Measurements from ENCODE around the gene SDHB.

The SDHB gene

DNA sequence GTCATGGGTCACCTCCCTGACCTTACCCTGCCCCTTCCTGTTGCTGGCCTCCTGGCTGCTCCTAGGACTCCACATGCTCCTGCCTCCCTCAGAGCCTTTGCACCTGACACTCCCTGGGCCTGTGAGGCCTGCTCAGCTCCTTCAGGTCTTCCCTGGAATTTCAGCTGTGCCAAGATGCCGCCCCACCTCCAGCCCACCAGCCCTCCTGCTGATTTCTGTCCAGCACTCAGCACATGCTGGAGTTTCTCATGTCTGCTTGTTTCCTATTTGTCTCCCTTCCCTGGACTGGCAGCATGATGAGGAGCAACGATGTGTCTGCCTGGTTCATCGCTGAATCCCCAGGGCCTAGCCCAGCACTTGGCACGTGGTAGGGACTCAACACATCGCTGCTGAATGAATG is 76.5 kb downstream of the SDHB start:
- H3K79me2 ChIP-seq (ENCODE audit: insufficient read depth, low read length): no peaks in the 10 kb centered on the region
- no peaks in the 10 kb centered on the region for H3K4me1 ChIP-seq (ENCODE audit: insufficient read depth, low read length, severe bottlenecking)
- no peaks in the 10 kb centered on the region for H3K9me2 ChIP-seq (ENCODE audit: low read depth, low read length)
- TF ChIP-seq, protein P1, sequence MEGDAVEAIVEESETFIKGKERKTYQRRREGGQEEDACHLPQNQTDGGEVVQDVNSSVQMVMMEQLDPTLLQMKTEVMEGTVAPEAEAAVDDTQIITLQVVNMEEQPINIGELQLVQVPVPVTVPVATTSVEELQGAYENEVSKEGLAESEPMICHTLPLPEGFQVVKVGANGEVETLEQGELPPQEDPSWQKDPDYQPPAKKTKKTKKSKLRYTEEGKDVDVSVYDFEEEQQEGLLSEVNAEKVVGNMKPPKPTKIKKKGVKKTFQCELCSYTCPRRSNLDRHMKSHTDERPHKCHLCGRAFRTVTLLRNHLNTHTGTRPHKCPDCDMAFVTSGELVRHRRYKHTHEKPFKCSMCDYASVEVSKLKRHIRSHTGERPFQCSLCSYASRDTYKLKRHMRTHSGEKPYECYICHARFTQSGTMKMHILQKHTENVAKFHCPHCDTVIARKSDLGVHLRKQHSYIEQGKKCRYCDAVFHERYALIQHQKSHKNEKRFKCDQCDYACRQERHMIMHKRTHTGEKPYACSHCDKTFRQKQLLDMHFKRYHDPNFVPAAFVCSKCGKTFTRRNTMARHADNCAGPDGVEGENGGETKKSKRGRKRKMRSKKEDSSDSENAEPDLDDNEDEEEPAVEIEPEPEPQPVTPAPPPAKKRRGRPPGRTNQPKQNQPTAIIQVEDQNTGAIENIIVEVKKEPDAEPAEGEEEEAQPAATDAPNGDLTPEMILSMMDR (IDR thresholded peaks at IDR 0.05; ENCODE audit: low read length): no peak
- TF ChIP-seq EZH2 (IDR thresholded peaks at IDR 0.05; ENCODE audit: borderline replicate concordance, low read length): no peak
- no peaks in the 10 kb centered on the region for H3K36me3 ChIP-seq (ENCODE audit: insufficient read depth, low read length)
- no peak overlapping the region for H3K4me3 ChIP-seq (ENCODE audit: low read depth, low read length, poor library complexity, severe bottlenecking)
- H3K4me2 ChIP-seq (ENCODE audit: low read length): no peak overlapping the region
- no peak overlapping the region for H3K27ac ChIP-seq (ENCODE audit: low read depth, low read length, poor library complexity, severe bottlenecking)
- no peak overlapping the region for H2AFZ ChIP-seq (ENCODE audit: low read length)
- peaks cover 4% of the 10 kb centered on the region; the same call in 1 of the 2 replicates for H3K27me3 ChIP-seq (ENCODE audit: insufficient read depth, low read length)
- H4K20me1 ChIP-seq (ENCODE audit: insufficient read depth, low read length): no peaks in the 10 kb centered on the region
- no peaks in the 10 kb centered on the region for H3K9me3 ChIP-seq (ENCODE audit: low read length)
- H3F3A ChIP-seq (ENCODE audit: insufficient read depth, low read length): no peaks in the 10 kb centered on the region
- H3K9ac ChIP-seq (ENCODE audit: low read length): no peak overlapping the region

DNA sequence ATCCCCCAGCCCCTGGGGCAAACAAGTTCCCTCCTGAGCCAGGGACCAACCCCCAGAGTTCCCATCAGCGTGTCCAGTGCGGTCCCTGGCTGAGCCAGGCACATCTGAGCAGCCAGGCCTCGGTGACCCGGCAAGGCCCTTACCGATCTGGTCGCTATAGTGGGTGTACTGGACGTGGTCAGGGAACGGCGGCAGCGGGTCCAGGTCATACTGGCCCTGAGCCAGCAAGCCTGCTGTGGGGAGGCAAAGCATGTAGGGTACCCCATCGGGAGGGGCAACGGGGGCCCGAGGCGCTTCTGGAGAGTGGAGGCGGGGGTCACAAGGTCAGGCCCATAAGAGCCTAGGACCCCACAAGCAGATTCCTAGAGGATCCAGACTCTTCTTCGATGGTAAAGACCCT is 76.9 kb downstream of the SDHB start:
- H3K9me3 ChIP-seq (ENCODE audit: low read length): no peaks in the 10 kb centered on the region

DNA sequence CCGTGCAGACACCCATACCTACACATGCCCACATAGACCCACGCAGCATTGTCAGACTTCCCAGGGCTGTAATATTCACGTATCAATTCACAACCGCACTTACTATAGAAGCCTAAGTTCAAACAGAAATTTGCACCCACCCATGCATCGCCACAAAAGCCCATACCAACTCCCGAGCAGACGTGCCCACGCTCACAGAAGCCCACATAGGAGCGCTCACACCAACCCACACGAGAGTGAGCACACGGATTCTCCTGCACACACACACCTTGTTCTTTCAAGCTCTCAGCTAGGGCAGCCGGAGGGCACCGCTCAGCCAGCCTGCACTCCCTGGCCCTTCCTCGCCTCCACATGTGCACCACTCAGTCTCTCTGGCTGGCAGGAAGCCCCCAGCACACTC is 78.0 kb downstream of the SDHB start:
- Histone ChIP-seq H3K79me2 (ENCODE audit: insufficient read depth, low read length) (no peaks in the 10 kb centered on the region), H2AFZ (ENCODE audit: low read length) (no peak overlapping the region), H3K9me3 (ENCODE audit: low read length) (no peaks in the 10 kb centered on the region), H3K4me3 (ENCODE audit: low read depth, low read length, poor library complexity, severe bottlenecking) (no peak overlapping the region), H4K20me1 (ENCODE audit: insufficient read depth, low read length) (no peaks in the 10 kb centered on the region), H3K27ac (ENCODE audit: low read depth, low read length, poor library complexity, severe bottlenecking) (no peak overlapping the region), H3K9ac (ENCODE audit: low read length) (no peak overlapping the region), H3K27me3 (ENCODE audit: insufficient read depth, low read length) (peaks cover 4% of the 10 kb centered on the region; the same call in 1 of the 2 replicates), H3K4me1 (ENCODE audit: insufficient read depth, low read length, severe bottlenecking) (no peaks in the 10 kb centered on the region), H3K9me2 (ENCODE audit: low read depth, low read length) (no peaks in the 10 kb centered on the region), H3F3A (ENCODE audit: insufficient read depth, low read length) (no peaks in the 10 kb centered on the region), H3K36me3 (ENCODE audit: insufficient read depth, low read length) (no peaks in the 10 kb centered on the region), H3K4me2 (ENCODE audit: low read length) (no peak overlapping the region)
- TF ChIP-seq, protein P1 (IDR thresholded peaks at IDR 0.05; ENCODE audit: low read length): no peak
- TF ChIP-seq EZH2 (IDR thresholded peaks at IDR 0.05; ENCODE audit: borderline replicate concordance, low read length): no peak

More for the DNA sequence above, 76.9 kb downstream of the SDHB start:
- no peak overlapping the region for H2AFZ ChIP-seq (ENCODE audit: low read length)
- H3K36me3 ChIP-seq (ENCODE audit: insufficient read depth, low read length): no peaks in the 10 kb centered on the region
- no peak overlapping the region for H3K4me3 ChIP-seq (ENCODE audit: low read depth, low read length, poor library complexity, severe bottlenecking)
- no peaks in the 10 kb centered on the region for H3K9me2 ChIP-seq (ENCODE audit: low read depth, low read length)
- H3K4me1 ChIP-seq (ENCODE audit: insufficient read depth, low read length, severe bottlenecking): no peaks in the 10 kb centered on the region
- H3F3A ChIP-seq (ENCODE audit: insufficient read depth, low read length): no peaks in the 10 kb centered on the region
- no peak overlapping the region for H3K4me2 ChIP-seq (ENCODE audit: low read length)
- H3K79me2 ChIP-seq (ENCODE audit: insufficient read depth, low read length): no peaks in the 10 kb centered on the region
- TF ChIP-seq, protein P1 (IDR thresholded peaks at IDR 0.05; ENCODE audit: low read length): no peak
- TF ChIP-seq EZH2 (IDR thresholded peaks at IDR 0.05; ENCODE audit: borderline replicate concordance, low read length): no peak
- peaks cover 4% of the 10 kb centered on the region; the same call in 1 of the 2 replicates for H3K27me3 ChIP-seq (ENCODE audit: insufficient read depth, low read length)
- H3K27ac ChIP-seq (ENCODE audit: low read depth, low read length, poor library complexity, severe bottlenecking): no peak overlapping the region
- H4K20me1 ChIP-seq (ENCODE audit: insufficient read depth, low read length): no peaks in the 10 kb centered on the region
- H3K9ac ChIP-seq (ENCODE audit: low read length): no peak overlapping the region
